Fibroblast of upper back skin (primary cell): Measurements from ENCODE around the gene OR11G2.
"Not testable (repeated sequence)": the region's sequence is repeated elsewhere in the genome, so short reads cannot be mapped to it uniquely, and the experiment has no call there.

Experiments used
- DNase-seq: peaks from one replicate; pipeline ENCODE4 v3.0.0-alpha.2; 2013

The OR11G2 gene, protein sequence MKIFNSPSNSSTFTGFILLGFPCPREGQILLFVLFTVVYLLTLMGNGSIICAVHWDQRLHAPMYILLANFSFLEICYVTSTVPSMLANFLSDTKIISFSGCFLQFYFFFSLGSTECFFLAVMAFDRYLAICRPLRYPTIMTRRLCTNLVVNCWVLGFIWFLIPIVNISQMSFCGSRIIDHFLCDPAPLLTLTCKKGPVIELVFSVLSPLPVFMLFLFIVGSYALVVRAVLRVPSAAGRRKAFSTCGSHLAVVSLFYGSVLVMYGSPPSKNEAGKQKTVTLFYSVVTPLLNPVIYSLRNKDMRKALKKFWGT

DNA sequence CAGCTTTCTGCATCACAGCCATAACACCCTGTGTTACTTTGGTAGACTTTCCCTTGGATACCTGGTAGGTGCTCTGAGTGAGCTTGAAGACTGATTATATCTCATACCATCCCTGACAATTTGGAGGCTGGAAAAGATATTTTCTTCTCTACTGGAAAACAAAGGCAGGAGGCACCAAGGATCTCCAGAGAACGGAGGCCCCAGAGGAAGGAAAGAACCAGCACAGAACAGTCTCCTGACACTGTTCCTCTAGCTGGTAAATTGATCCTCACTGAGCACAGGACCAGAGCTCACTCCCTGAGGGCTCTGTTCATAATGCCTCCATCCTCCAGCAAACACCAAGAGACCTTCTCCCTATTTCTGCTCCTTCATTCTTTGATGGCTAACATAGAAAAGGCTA is at the start of gene OR11G2:
TSS of gene OR11G2 (plus strand) at position 301 of the 400 bp plus-strand sequence. CDS start 6,542 bp downstream, outside the sequence.
- DNase-seq = no peak

DNA sequence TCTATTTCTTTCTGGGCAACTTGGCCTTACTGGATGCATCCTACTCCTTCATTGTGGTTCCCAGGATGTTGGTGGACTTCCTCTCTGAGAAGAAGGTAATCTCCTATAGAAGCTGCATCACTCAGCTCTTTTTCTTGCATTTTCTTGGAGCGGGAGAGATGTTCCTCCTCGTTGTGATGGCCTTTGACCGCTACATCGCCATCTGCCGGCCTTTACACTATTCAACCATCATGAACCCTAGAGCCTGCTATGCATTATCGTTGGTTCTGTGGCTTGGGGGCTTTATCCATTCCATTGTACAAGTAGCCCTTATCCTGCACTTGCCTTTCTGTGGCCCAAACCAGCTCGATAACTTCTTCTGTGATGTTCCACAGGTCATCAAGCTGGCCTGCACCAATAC is 46.8 kb upstream of the OR11G2 start:
- no peak for DNase-seq

- no peak for DNase-seq
These were observed 45.9 kb upstream of the OR11G2 start for GRCh38 chr14:20144820-20145219.

- DNase-seq = no peak
These were observed 26.2 kb upstream of the OR11G2 start for GRCh38 chr14:20164462-20164861.

GRCh38 chr14:20167091-20167490 is 23.6 kb upstream of the OR11G2 start:
- DNase-seq = no peak

DNA sequence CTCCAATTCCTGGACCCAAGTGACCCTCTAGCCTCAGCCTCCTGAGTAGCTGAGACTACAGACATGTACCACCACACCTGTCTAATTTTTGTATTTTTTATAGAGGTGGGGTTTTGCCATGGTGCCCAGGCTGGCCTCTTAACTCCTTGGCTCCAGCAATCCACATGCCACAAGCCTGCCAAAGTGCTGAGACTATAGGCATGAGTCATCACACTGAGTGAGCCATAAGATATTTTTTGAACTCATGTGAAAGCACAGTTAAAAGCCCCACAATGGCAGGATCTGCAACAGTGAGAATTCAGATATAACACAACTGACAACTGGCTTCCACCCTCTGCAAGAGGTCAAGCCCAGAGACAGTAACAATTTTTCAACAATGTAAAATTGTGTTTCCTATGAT is 20.8 kb upstream of the OR11G2 start:
- not testable (repeated sequence) for DNase-seq

DNA sequence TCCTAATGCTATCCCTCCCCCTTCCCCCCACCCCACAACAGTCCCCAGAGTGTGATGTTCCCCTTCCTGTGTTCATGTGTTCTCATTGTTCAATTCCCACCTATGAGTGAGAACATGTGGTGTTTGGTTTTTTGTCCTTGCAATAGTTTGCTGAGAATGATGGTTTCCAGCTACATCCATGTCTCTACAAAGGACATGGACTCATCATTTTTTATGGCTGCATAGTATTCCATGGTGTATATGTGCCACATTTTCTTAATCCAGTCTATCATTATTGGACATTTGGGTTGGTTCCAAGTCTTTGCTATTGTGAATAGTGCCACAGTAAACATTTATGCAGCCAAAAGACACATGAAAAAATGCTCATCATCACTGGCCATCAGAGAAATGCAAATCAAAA is 16.5 kb upstream of the OR11G2 start:
- DNase-seq = not testable (repeated sequence)

DNA sequence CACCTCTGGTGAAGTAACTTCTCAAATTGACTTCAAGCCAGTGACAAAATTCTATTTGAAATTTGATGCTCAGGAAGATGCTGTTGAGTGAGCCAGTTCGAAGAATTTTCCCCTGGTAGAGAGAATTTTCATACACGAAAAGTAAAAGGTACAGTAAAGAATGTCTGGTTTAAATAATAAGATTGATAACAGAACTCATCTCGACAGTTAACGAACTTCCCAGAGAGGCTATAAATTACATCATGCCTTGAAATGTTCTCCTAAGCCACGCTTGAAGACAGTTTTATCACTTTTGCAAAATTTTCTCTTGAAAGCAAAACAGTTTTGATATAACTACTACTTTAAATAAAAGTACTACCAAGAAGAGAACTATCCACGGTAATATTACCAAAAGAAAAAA is 14.4 kb upstream of the OR11G2 start:
- DNase-seq = no peak

DNA sequence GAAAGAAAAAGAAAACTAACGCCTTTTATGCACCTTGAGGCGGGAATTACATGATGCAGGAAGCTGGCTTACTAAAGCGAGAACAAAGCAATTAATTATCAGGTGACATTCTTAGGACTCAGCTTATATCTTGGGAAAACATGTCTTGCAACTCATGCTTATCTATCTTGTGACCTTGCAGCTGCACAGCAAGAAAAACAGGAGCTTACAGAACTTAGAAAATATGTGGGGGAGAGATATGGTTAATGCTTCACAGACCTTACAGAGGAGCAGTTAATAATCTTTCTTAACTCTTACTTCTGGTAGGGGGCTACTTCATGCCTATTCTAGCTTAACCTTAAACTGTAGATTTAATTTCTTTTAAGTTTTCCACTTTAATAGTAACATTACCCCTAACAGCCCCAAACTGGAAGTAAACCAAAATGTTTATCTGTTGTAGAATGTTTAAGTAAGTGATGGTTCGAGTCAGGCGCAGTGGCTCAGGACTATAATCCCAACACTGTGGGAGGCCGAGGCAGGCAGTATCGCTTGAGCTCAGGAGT is 13.2 kb upstream of the OR11G2 start:
- no peak for DNase-seq

- DNase-seq = no peak
These were observed 11.5 kb upstream of the OR11G2 start for GRCh38 chr14:20179218-20179617.

DNA sequence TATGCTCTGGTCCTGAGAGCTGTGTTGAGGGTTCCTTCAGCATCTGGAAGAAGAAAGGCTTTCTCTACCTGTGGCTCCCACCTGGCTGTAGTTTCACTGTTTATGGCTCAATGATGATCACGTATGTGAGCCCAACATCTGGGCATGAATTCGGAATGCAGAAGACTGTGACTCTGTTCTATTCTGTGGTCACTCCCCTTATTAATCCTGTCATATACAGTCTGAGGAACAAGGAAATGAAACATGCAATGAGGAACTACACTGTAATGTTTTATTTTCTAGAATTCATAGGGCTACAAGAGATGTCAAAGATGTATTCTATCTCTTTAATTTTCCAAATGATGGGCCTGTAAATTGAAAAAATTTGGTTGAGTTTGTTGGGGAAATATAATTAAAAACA is 10.8 kb upstream of the OR11G2 start:
- no peak for DNase-seq

GRCh38 chr14:20180486-20180885 is 10.2 kb upstream of the OR11G2 start:
- DNase-seq = no peak

DNA sequence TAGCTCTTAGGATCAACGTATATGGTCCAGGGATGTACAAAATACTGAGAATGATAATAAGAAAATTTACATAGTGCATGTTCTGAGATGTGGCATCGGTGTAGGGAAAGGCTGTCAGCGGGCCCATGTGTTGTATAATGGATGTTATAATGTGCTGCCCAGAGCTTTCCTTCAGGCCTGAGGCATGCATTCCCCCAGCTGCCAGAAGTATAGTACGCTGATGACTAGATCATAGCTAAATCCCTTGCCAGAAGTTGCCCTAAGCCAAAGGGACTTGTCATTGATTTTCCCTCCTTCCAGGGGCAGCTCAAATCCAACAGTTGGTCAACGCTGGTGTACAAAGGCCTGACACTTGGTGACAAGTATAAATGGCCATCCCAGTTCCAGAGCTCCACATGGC is 6.5 kb upstream of the OR11G2 start:
- no peak for DNase-seq

DNA sequence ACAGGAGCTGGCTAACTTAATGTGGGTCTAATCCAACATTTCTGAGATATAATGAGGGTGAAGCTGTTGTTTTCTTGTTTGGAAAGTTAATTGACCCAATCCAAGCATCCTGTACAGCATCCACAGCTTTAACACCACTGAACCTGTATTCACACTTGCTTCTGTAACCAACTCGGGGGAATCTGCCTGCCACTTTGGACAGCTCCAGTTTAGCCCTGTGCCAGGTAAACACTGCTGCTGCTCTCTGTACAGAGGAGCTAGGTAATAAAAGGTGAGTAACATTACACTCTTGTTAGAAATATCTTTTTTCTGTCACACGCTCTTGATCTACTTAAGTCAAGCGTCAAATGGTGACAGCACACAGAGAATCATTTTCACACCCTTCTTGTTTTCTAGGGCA is 700 bp downstream of the OR11G2 start:
- DNase-seq = no peak

DNA sequence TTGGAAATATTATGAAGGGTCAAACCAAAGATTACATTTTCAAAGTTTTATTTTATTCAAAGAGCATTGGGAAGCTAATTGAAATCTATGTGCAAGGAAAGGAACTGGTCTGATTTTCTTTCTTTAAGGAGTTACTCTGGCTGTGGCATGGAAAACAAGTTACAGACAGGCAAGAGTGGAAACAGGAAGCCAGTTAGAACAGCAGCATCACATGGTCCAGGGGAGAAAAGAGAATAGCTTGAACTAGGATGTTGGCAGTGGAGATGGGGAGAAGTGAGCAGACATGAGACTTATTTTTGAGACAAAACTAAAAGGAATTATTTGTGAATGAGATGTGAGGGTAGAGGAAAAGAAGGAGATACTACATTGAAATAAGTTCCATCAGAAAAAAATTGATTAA is 3.4 kb downstream of the OR11G2 start:
- no peak for DNase-seq

GRCh38 chr14:20195170-20195569 is 4.5 kb downstream of the OR11G2 start:
- not testable (repeated sequence) for DNase-seq

DNA sequence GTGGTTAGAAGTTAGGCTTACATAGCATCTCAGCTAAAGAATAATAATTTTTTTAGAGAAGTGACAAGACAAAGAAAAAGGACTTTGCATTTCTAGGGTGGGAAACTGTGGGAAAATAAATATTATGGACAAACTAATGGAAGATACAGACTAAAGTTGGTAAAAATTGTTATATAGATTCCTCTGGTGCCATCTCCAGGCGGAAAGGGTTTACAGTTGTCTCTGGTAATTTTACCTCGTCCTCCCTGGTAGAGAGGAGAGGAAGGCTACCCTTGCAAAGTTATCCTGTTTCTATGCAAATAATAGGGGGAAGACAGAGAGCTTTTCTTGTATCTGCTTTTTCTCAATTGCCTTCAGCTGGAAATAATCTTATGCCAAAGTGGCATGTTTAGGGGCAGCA is 5.2 kb downstream of the OR11G2 start:
- no peak for DNase-seq

DNA sequence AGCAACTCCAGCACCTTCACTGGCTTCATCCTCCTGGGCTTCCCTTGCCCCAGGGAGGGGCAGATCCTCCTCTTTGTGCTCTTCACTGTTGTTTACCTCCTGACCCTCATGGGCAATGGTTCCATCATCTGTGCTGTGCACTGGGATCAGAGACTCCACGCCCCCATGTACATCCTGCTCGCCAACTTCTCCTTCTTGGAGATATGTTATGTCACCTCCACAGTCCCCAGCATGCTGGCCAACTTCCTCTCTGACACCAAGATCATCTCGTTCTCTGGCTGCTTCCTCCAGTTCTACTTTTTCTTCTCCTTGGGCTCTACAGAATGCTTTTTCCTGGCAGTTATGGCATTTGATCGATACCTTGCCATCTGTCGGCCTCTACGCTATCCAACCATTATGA is 6.8 kb downstream of the OR11G2 start:
- DNase-seq = no peak

GRCh38 chr14:20198991-20199390 is 8.3 kb downstream of the OR11G2 start:
- DNase-seq = no peak

GRCh38 chr14:20204721-20205120 is 14.0 kb downstream of the OR11G2 start:
- no peak for DNase-seq

DNA sequence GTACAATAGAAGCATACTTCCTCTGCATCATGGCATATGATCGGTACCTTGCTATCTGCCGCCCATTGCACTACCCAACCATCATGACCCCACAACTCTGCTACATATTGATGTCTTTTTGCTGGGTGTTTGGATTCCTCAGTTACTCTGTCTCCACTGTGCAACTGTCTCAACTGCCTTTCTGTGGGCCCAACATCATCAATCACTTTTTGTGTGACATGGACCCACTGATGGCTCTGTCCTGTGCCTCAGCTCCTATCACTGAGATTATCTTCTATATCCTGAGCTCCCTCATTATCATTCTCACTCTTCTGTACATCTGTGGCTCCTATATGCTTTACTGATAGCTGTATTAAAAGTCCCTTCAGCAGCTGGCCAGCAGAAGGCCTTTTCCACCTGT is 18.9 kb downstream of the OR11G2 start:
- DNase-seq = no peak

DNA sequence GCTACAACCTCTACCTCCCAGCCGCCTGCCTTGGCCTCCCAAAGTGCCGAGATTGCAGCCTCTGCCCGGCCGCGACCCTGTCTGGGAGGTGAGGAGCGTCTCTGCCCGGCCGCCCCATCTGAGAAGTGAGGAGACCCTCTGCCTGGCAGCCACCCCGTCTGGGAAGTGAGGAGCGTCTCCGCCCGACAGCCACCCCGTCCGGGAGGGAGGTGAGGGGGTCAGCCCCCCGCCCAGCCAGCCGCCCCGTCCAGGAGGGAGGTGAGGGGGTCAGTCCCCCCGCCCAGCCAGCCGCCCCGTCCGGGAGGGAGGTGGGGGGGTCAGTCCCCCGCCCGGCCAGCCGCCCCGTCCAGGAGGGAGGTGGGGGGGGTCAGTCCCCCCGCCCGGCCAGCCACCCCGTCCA is 21.7 kb downstream of the OR11G2 start:
- not testable (repeated sequence) for DNase-seq

GRCh38 chr14:20215196-20215595 is 24.5 kb downstream of the OR11G2 start:
- DNase-seq = no peak

GRCh38 chr14:20219033-20219432 is 28.3 kb downstream of the OR11G2 start:
- DNase-seq = no peak

GRCh38 chr14:20223410-20223809 is 32.7 kb downstream of the OR11G2 start, which contains the start of gene OR11H6:
TSS of gene OR11H6 (plus strand) at chr14:20223710. CDS start at chr14:20223710, 0 bp downstream.
- no peak for DNase-seq
